ENCODE data around the gene MARK1. TPM values are rescaled to one million over a fixed set of nuclear protein-coding genes. Genes with fewer than 3 reads are reported as not detected.
"Not testable (repeated sequence)": the region's sequence is repeated elsewhere in the genome, so short reads cannot be mapped to it uniquely, and the experiment has no call there.

The MARK1 gene
- total RNA-seq, 4 donors from 2014 or later: 4.3 to 6.8 (median 5.4) TPM

DNA sequence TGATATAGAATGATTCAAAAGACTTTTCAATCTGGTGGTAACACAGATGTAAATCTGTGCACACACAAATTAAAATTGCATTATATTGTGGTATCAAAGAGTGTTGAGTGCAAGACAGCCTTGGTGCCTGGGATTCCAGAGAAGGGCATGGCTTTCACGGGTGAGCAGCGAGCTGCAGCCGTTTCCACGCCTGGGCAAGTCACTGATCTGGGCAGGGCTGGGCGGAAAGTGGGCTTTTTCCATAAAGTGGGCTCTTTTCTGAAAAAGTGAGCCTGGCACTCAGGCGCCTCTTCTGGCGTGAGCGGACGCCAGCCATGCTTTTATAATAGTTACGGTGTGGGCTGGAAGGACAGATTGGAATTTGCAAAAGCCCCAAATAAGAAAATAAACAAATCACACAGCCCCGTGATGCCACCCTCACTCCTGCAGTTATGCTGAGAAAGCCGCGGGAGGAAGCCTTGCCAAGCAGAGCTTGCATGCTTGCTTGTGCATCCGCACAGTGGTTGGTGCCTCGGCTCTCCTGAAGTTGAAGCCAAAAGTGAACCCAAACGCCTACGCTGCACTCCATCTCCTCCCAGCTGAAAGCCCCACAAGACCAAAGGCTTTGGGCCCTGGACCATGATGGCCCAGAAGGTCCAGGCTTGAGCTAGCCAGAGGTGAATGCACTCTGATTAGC, 155.1 kb downstream of the MARK1 start:
- Histone ChIP-seq H3K27me3 (no peaks in the 10 kb centered on the region), H3K4me3 (no peak overlapping the region), H3K4me1 (peaks cover 0 to 4% (median 0%) of the 10 kb centered on the region in 4 donors), H3K36me3 (no peaks in the 10 kb centered on the region), H3K27ac (no peak overlapping the region), H3K9me3 (no peaks in the 10 kb centered on the region)
- in situ Hi-C loops (cut with MboI; ENCODE audit: low pct_ligation_motif_present in 1 of 4, low pct_unique_long_range_greater_than_20kb in 1 of 4, low sequenced_read_pairs in 3 of 4) (loop anchor here in 3 of 4 donors (10.0 to 25.0 kb wide), 3 partner anchors 52 to 104 kb away; partner anchors contain the start of gene MTARC1 (in 1 of the 3)), intact Hi-C loops (cut with DNase I; ENCODE audit: low total_unique reads) (no loop called here)
- WGBS, 2 donors (ENCODE audit: low coverage in 1 of 2): 86 to 87% methylated on average over 3 to 17 of the region's 17 CpGs
- no peak for DNase-seq
- no peak for TF ChIP-seq POLR2A (IDR thresholded peaks at IDR 0.05)

DNA sequence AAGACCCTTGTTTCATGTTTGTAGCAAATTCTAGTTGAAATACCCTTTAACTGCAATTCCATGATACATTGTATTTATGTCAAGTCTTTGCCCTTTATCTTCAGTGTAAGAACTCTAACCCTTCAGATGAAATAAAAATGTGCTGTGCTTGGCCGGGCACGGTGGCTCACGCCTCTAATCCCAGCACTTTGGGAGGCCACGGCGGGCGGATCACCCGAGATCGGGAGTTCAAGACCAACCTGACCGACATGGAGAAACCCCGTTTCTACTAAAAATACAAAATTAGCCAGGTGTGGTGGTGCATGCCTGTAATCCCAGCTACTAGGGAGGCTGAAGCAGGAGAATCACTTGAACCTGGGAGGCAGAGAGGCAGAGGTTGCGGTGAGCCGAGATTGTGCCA, 155.8 kb downstream of the MARK1 start:
- intact Hi-C loops (cut with DNase I; ENCODE audit: low total_unique reads); H3K27me3 ChIP-seq; H3K36me3 ChIP-seq; H3K27ac ChIP-seq; DNase-seq; H3K4me3 ChIP-seq; H3K4me1 ChIP-seq; H3K9me3 ChIP-seq: not testable (repeated sequence)
- in situ Hi-C loops (cut with MboI; ENCODE audit: low pct_ligation_motif_present in 1 of 4, low pct_unique_long_range_greater_than_20kb in 1 of 4, low sequenced_read_pairs in 3 of 4): loop anchor here in 3 of 4 donors (10.0 to 25.0 kb wide), 3 partner anchors 51 to 104 kb away; partner anchors contain the start of gene MTARC1 (in 1 of the 3)
- WGBS, 2 donors (ENCODE audit: low coverage in 1 of 2): 94 to 96% methylated on average over 12 of the region's 12 CpGs

DNA sequence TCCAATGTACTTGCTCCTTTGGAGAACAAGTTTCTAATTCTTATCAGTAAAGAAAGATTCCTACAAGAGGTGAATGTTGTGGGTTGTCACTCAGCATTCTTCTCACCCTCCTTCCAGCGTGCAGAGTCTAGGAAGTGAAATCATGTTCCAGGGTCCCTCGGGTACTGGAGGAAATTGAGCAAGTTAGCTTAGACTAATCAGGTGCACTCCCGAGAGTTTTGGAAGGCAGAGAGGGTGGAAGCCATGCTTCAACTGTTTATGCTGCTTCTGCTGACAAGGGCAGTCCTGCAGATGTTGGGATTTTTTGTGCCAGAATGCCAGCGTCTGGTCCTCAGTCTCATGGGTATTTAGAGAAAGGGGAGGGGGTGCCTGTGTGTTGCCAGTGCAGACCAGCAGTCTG, 157.0 kb downstream of the MARK1 start:
- peaks cover 0 to 8% (median 2%) of the 10 kb centered on the region in 4 donors for H3K4me1 ChIP-seq
- H3K36me3 ChIP-seq: no peaks in the 10 kb centered on the region
- intact Hi-C loops (cut with DNase I; ENCODE audit: low total_unique reads): no loop called here
- in situ Hi-C loops (cut with MboI; ENCODE audit: low pct_ligation_motif_present in 1 of 4, low pct_unique_long_range_greater_than_20kb in 1 of 4, low sequenced_read_pairs in 3 of 4): loop anchor here in 3 of 4 donors (10.0 to 25.0 kb wide), 3 partner anchors 50 to 102 kb away; partner anchors contain the start of gene MTARC1 (in 1 of the 3)
- DNase-seq: no peak
- TF ChIP-seq POLR2A (IDR thresholded peaks at IDR 0.05) (no peak), EP300 (IDR thresholded peaks at IDR 0.05; ENCODE audit: low read depth) (no peak), POLR2AphosphoS5 (IDR thresholded peaks at IDR 0.05) (no peak)
- TF ChIP-seq, protein P1, sequence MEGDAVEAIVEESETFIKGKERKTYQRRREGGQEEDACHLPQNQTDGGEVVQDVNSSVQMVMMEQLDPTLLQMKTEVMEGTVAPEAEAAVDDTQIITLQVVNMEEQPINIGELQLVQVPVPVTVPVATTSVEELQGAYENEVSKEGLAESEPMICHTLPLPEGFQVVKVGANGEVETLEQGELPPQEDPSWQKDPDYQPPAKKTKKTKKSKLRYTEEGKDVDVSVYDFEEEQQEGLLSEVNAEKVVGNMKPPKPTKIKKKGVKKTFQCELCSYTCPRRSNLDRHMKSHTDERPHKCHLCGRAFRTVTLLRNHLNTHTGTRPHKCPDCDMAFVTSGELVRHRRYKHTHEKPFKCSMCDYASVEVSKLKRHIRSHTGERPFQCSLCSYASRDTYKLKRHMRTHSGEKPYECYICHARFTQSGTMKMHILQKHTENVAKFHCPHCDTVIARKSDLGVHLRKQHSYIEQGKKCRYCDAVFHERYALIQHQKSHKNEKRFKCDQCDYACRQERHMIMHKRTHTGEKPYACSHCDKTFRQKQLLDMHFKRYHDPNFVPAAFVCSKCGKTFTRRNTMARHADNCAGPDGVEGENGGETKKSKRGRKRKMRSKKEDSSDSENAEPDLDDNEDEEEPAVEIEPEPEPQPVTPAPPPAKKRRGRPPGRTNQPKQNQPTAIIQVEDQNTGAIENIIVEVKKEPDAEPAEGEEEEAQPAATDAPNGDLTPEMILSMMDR (IDR thresholded peaks at IDR 0.05): no peak
- H3K27ac ChIP-seq: no peak overlapping the region
- no peaks in the 10 kb centered on the region for H3K9me3 ChIP-seq
- 74% methylated on average over 4 of the region's 4 CpGs; no CpG with 5 or more reads in 1 of the 2 donors for WGBS, 2 donors (ENCODE audit: low coverage in 1 of 2)
- H3K27me3 ChIP-seq: no peaks in the 10 kb centered on the region
- H3K4me3 ChIP-seq: no peak overlapping the region

DNA sequence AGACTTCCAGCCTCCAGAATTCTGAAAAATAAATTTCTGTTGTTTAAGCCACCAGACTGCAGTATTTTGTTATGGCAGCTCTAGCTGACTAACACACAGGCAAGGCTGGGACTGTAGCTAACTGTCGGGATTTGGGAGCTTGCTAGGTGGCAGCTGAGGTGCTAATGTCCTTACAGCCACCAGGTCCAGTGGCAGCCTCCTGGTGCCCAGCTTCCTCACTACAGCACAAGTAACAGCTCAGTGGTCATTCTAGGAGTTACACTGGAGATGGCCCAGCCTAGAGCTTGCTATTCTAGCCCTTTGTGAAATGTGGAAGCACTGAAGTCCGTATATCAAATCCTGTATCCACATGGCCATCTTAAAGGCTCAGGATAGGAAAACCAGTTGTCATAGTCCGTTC, 157.9 kb downstream of the MARK1 start:
- Histone ChIP-seq H3K4me3 (no peak overlapping the region), H3K27ac (no peak overlapping the region), H3K4me1 (peaks cover 0 to 13% (median 5%) of the 10 kb centered on the region in 4 donors), H3K9me3 (no peaks in the 10 kb centered on the region), H3K36me3 (no peaks in the 10 kb centered on the region), H3K27me3 (no peaks in the 10 kb centered on the region)
- in situ Hi-C loops (cut with MboI; ENCODE audit: low pct_ligation_motif_present in 1 of 4, low pct_unique_long_range_greater_than_20kb in 1 of 4, low sequenced_read_pairs in 3 of 4) (loop anchor here in 3 of 4 donors (10.0 to 25.0 kb wide), 3 partner anchors 49 to 101 kb away; partner anchors contain the start of gene MTARC1 (in 1 of the 3)), intact Hi-C loops (cut with DNase I; ENCODE audit: low total_unique reads) (no loop called here)
- 84% methylated on average over 3 of the region's 3 CpGs; no CpG with 5 or more reads in 1 of the 2 donors for WGBS, 2 donors (ENCODE audit: low coverage in 1 of 2)
- no peak for DNase-seq
- TF ChIP-seq, protein P1 (IDR thresholded peaks at IDR 0.05): peak in 1 of 5 experiments; percentile 10
- no peak for TF ChIP-seq EP300 (IDR thresholded peaks at IDR 0.05; ENCODE audit: low read depth)

DNA sequence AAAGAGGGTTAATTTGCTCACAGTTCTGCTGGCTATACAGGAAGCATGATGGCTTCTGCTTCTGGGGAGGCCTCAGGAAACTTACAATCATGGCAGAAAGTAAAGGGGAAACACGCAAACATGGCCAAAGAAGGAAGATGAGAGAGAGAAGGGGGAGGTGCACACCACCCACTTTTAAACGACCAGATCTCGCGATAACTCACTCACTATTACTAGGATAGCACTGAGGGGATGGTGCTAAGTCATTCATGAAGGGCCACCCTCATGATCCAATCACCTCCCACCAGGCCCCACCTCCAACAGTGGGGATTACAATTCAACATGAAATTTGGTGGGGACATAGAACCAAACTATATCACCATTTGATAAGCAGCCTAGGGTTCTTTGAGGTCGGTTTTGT, 159.9 kb downstream of the MARK1 start:
- intact Hi-C loops (cut with DNase I; ENCODE audit: low total_unique reads): no loop called here
- in situ Hi-C loops (cut with MboI; ENCODE audit: low pct_ligation_motif_present in 1 of 4, low pct_unique_long_range_greater_than_20kb in 1 of 4, low sequenced_read_pairs in 3 of 4): loop anchor here in 3 of 4 donors (10.0 to 25.0 kb wide), 3 partner anchors 47 to 99 kb away; partner anchors contain the start of gene MTARC1 (in 1 of the 3)

More for the DNA sequence above, 159.9 kb downstream of the MARK1 start:
- no peak for DNase-seq
- TF ChIP-seq POLR2A (IDR thresholded peaks at IDR 0.05) (no peak), POLR2AphosphoS5 (IDR thresholded peaks at IDR 0.05) (no peak), EP300 (IDR thresholded peaks at IDR 0.05; ENCODE audit: low read depth) (no peak)
- TF ChIP-seq, protein P1 (IDR thresholded peaks at IDR 0.05): no peak
- Histone ChIP-seq H3K36me3 (no peaks in the 10 kb centered on the region), H3K4me1 (peaks cover 0 to 15% (median 9%) of the 10 kb centered on the region in 4 donors), H3K9me3 (no peaks in the 10 kb centered on the region), H3K27me3 (no peaks in the 10 kb centered on the region), H3K27ac (no peak overlapping the region), H3K4me3 (no peak overlapping the region)
- WGBS, 2 donors (ENCODE audit: low coverage in 1 of 2): 85 to 91% methylated on average over 5 of the region's 5 CpGs
